Spleen (tissue), 11 donors: Measurements from ENCODE around the gene ELF2. TPM values are rescaled to one million over a fixed set of nuclear protein-coding genes. Genes with fewer than 3 reads are reported as not detected.

Experiments
- DNase-seq: peaks from one replicate; pipeline ENCODE4 v3.0.0-alpha.2; 2020
- H3K27ac ChIP-seq, 8 donors: fragments of 200-600 bp; sonication (generic) in 7 of 8; 1 replicate in 4 of 8; 2 replicates in 4 of 8; pipeline versions ENCODE4 v1.5.0 to v1.8.0; 2016 to 2021; ENCODE audit warnings: inconsistent platforms in 4 of 8, mild to moderate bottlenecking in 4 of 8, moderate library complexity in 1 of 8
- H3K27me3 ChIP-seq, 7 donors: fragments of 200-600 bp; sonication (generic) in 6 of 7; replicated peaks in 1 of 7; 1 replicate in 4 of 7; 2 replicates in 3 of 7; pipeline versions ENCODE4 v1.5.0 to v1.8.0; 2016 to 2021; ENCODE audit warnings: inconsistent platforms in 3 of 7, mild to moderate bottlenecking in 1 of 7
- H3K36me3 ChIP-seq, 6 donors: fragments of 200-600 bp; sonication (generic) in 5 of 6; 1 replicate in 4 of 6; 2 replicates in 2 of 6; pipeline versions ENCODE4 v1.5.0 to v1.8.0; 2016 to 2021; ENCODE audit warnings: inconsistent platforms in 2 of 6
- H3K4me1 ChIP-seq, 6 donors: fragments of 200-600 bp; sonication (generic) in 5 of 6; 1 replicate in 3 of 6; 2 replicates in 3 of 6; pipeline versions ENCODE4 v1.5.0 to v1.8.0; 2016 to 2021; ENCODE audit warnings: inconsistent platforms in 3 of 6
- H3K4me3 ChIP-seq, 8 donors: fragments of 200-600 bp; sonication (generic) in 7 of 8; 1 replicate in 4 of 8; 2 replicates in 4 of 8; pipeline versions ENCODE4 v1.5.0 to v1.8.0; 2016 to 2021; ENCODE audit warnings: inconsistent platforms in 4 of 8, mild to moderate bottlenecking in 4 of 8, moderate library complexity in 2 of 8
- H3K9me3 ChIP-seq, 8 donors: fragments of 200-600 bp; sonication (generic) in 7 of 8; 1 replicate in 4 of 8; 2 replicates in 4 of 8; pipeline versions ENCODE4 v1.5.0 to v1.8.0; 2016 to 2021; ENCODE audit warnings: inconsistent platforms in 4 of 8
- CTCF ChIP-seq, 11 experiments: fragments of 200-600 bp in 7 of 11; fragments of 450-650 bp in 4 of 11; sonication (generic) in 4 of 11; IDR thresholded peaks in 8 of 11; conservative IDR thresholded peaks in 3 of 11; 1 replicate in 7 of 11; 2 replicates in 4 of 11; pipeline versions ENCODE4 v1.4.0 to v1.8.0; 2016 to 2021; ENCODE audit warnings: antibody characterized with exemption in 11 of 11, inconsistent platforms in 4 of 11, mild to moderate bottlenecking in 1 of 11
- POLR2A ChIP-seq, 3 donors: fragments of 450-650 bp; IDR thresholded peaks; one replicate each; pipeline ENCODE4 v1.5.1; 2017; ENCODE audit warnings: antibody characterized with exemption in 3 of 3, mild to moderate bottlenecking in 1 of 3
- POLR2AphosphoS5 ChIP-seq, 3 donors: sonication (generic); formaldehyde crosslinking; IDR thresholded peaks; one replicate each; pipeline ENCODE4 v1.5.1; 2017; ENCODE audit warnings: antibody characterized with exemption in 3 of 3
- WGBS, 5 donors: extraction: QIAGEN DNeasy Blood & Tissue Kit in 3 of 5; methylation state at CpG; one replicate each; pipeline versions ENCODE4 v1.1.5 to v1.1.7; 2013 to 2018; 5-methylcytosine and 5-hydroxymethylcytosine counted together
- intact Hi-C: fragments of 100-400 bp; cut with DNase I; formaldehyde crosslinking; loops from one replicate; pipeline ENCODE4 v1.15.0; 2023; ENCODE audit warnings: low total_unique reads
- polyA plus RNA-seq, 3 donors: library from polyadenylated mRNA; stranded (reverse); fragments of 200-250 nt; gene quantifications; one replicate each; pipeline ENCODE4 v1.2.1, GENCODE V29; 2013
- total RNA-seq, 7 donors: library from RNA; depleted of rRNA in 3 of 7; stranded (reverse); fragments of >200 nt in 3 of 7; fragmentation: NEBNext Ultra II Directional in 4 of 7; extraction: Animal tissue kit (Norgen Biotek cat#: 25700) in 4 of 7; gene quantifications; one replicate each; pipeline versions ENCODE4 v1.1.0 to v1.2.1, GENCODE V29; 2016 to 2021
- donor health status: healthy with polysubstance abuse.
- donor health status: DM: no; HTN: no; CAD: no; lungs with moderate emphysema.
- donor health status: DM: no; HTN: no; CAD: no.
- donor health status: Bipolar disorder and iron deficiency.
- donor health status: healthy.
- donor health status: DM: no; HTN: no; CAD: no.
- donor health status: DM: yes; HTN: yes; CAD: no.

ELF2 gene
- total and polyA plus RNA-seq, 10 donors: 13.0 to 85.8 (median 62.2) TPM

GRCh38 chr4:139152249-139152648, 24.8 kb downstream of the ELF2 start:
- DNase-seq: no peak
- 86 to 98% (median 91%) methylated on average over 2 of the region's 2 CpGs for WGBS, 5 donors
- Histone ChIP-seq H3K9me3 (no peaks in the 10 kb centered on the region), H3K4me1 (peaks cover 0 to 27% (median 2%) of the 10 kb centered on the region in 6 donors), H3K27me3 (no peaks in the 10 kb centered on the region), H3K36me3 (no peaks in the 10 kb centered on the region), H3K27ac (no peak overlapping the region), H3K4me3 (no peak overlapping the region)
- TF ChIP-seq POLR2AphosphoS5 (IDR thresholded peaks at IDR 0.05): no peak
- TF ChIP-seq POLR2A (IDR thresholded peaks at IDR 0.05): no peak
- no peak for TF ChIP-seq CTCF (IDR thresholded peaks at IDR 0.05 in 8 of 11, conservative IDR thresholded peaks at IDR 0.05 in 3 of 11)
- intact Hi-C loops: no loop called here

GRCh38 chr4:139146926-139147629, 29.9 kb downstream of the ELF2 start:
- Histone ChIP-seq H3K27ac (no peak overlapping the region), H3K4me3 (no peak overlapping the region), H3K27me3 (no peaks in the 10 kb centered on the region), H3K4me1 (peaks cover 4 to 47% (median 27%) of the 10 kb centered on the region in 6 donors), H3K9me3 (peaks cover 0 to 9% (median 6%) of the 10 kb centered on the region in 8 donors), H3K36me3 (no peaks in the 10 kb centered on the region)
- WGBS, 5 donors: 90 to 97% (median 97%) methylated on average over 8 of the region's 8 CpGs
- no peak for TF ChIP-seq CTCF (IDR thresholded peaks at IDR 0.05 in 8 of 11, conservative IDR thresholded peaks at IDR 0.05 in 3 of 11)
- TF ChIP-seq POLR2A (IDR thresholded peaks at IDR 0.05): no peak
- TF ChIP-seq POLR2AphosphoS5 (IDR thresholded peaks at IDR 0.05): no peak
- no peak for DNase-seq
- intact Hi-C loops: no loop called here

- WGBS, 5 donors: 94 to 100% (median 98%) methylated on average over 1 of the region's 1 CpG
- no peak for DNase-seq
- peaks cover 0 to 9% (median 6%) of the 10 kb centered on the region in 8 donors for H3K9me3 ChIP-seq
- TF ChIP-seq CTCF (IDR thresholded peaks at IDR 0.05 in 8 of 11, conservative IDR thresholded peaks at IDR 0.05 in 3 of 11) (no peak), POLR2A (IDR thresholded peaks at IDR 0.05) (no peak), POLR2AphosphoS5 (IDR thresholded peaks at IDR 0.05) (no peak)
- intact Hi-C loops: no loop called here
- no peaks in the 10 kb centered on the region for H3K36me3 ChIP-seq
- peaks cover 4 to 51% (median 33%) of the 10 kb centered on the region in 6 donors for H3K4me1 ChIP-seq
- H3K27ac ChIP-seq: no peak overlapping the region
- no peaks in the 10 kb centered on the region for H3K27me3 ChIP-seq
- no peak overlapping the region for H3K4me3 ChIP-seq
Measured at GRCh38 chr4:139145552-139145932, 31.5 kb downstream of the ELF2 start.

- H3K27ac ChIP-seq: peak overlapping the region in 1 of 8 donors; percentile 49
- no peaks in the 10 kb centered on the region for H3K27me3 ChIP-seq
- no peak overlapping the region for H3K4me3 ChIP-seq
- peaks cover 0 to 9% (median 6%) of the 10 kb centered on the region in 8 donors for H3K9me3 ChIP-seq
- intact Hi-C loops: no loop called here
- peaks cover 4 to 51% (median 33%) of the 10 kb centered on the region in 6 donors for H3K4me1 ChIP-seq
- TF ChIP-seq POLR2AphosphoS5 (IDR thresholded peaks at IDR 0.05): no peak
- no peak for TF ChIP-seq POLR2A (IDR thresholded peaks at IDR 0.05)
- TF ChIP-seq CTCF (IDR thresholded peaks at IDR 0.05 in 8 of 11, conservative IDR thresholded peaks at IDR 0.05 in 3 of 11): no peak
- no peak for DNase-seq
- no peaks in the 10 kb centered on the region for H3K36me3 ChIP-seq
- WGBS, 5 donors: 85 to 96% (median 94%) methylated on average over 3 of the region's 3 CpGs
Measured at GRCh38 chr4:139144911-139145551, 32.0 kb downstream of the ELF2 start.
